ENCODE results near the gene CFAP157.
"Not testable (repeated sequence)": the region's sequence is repeated elsewhere in the genome, so short reads cannot be mapped to it uniquely, and the experiment has no call there.

CFAP157 gene

DNA sequence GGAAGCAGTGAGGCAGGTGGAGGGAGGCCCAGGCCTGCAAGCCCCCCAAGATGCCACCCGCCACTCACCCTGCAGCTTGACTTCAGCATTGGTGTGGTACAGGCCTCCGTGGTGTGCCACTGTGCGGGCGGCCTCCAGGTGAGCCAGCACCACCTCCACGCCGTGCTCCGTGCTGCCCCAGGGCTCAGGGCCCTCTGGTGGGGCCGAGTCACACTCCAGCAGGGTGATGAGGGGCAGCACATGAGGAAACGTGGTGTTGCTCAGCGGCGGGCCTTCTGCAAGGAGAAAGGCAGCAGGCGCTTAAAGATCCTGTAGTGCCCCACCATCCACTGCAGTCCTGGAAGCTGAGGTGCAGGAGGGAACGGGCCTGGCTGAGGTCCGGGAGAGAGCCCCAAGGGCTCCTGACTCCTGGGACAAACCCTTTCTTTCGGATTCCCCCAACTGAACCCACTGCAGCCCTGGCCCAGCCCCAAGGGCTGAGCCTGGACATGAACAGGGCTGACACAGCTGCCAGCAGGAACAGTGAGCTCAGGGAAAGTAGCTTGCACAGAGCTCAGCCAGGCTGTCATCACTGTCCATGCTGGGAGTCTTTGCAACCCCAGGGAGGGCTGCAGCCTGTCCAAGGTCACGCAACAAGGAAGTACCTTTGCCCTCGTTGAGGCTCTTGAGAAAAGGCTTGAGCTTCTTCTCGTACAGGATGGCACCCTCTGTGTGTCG is 33.0 kb downstream of the CFAP157 start:
- FAIRE-seq = no peak

- FAIRE-seq = no peak
Measured at GRCh38 chr9:127741831-127742434, 35.1 kb downstream of the CFAP157 start.

DNA sequence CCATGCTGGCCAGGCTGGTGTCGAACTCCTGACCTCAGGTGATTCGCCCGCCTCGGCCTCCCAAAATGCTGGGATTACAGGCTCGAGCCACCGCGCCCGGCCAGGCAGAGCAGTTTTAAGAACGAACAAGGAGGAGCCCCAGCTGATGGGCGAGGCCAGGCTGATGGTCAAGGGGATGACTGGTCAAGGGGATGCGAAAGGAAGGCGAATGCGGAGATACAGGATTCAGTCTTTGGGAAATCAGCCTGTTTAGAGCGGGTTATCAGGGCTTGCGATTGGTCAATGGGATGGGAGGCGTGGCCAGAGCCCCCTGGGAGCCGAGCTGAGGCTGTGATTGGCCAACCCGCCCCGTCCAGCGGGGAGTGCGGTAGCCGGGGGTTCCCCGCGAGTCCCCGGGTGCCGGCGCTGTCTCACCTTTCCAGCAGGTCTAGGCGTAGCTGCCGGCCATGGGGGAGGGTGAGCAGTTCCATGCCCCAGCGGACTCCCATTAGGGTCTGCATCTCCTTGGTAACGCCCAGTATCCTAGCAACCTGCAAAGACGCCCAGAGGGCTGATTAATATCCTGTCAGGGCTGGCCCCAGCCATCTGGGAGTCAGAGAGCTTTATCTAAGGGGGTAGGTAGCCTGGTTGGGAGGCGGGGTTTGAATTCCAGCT is 35.8 kb downstream of the CFAP157 start:
- no peak for FAIRE-seq

DNA sequence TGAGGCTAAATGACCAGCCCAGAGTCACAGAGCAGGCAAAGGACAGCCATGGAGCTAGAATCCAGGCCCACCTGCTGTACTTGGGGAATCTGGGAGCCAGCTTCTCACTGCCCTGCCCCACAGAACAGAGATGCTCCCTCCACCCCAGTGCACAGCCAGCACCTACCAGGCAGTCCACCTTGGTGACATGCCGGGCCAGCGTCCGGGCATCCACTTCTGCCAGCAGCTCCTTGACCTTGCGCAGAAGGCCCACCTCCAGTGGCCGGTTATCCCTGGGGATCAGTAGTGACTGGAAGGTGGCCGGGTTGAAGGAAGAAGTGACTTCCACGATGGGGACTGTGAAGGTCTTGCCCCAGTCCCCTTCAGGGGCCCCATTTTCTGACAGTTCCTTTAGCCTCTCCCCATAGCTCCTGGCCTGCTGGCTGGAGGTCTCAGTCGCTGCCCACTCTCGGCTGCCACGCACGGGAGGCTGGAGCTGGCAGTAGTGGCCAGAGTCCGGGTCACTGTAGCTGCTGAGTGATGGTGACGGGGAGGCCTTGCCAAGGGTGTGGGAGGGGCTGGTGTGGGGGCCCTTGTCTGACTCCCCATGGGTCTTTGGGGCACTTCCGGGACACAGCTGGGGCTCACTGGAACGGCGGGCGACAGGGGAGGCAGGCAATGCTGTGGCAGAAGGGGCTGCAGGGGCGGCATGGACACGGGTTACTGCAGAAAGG is 37.8 kb downstream of the CFAP157 start:
- no peak for FAIRE-seq

DNA sequence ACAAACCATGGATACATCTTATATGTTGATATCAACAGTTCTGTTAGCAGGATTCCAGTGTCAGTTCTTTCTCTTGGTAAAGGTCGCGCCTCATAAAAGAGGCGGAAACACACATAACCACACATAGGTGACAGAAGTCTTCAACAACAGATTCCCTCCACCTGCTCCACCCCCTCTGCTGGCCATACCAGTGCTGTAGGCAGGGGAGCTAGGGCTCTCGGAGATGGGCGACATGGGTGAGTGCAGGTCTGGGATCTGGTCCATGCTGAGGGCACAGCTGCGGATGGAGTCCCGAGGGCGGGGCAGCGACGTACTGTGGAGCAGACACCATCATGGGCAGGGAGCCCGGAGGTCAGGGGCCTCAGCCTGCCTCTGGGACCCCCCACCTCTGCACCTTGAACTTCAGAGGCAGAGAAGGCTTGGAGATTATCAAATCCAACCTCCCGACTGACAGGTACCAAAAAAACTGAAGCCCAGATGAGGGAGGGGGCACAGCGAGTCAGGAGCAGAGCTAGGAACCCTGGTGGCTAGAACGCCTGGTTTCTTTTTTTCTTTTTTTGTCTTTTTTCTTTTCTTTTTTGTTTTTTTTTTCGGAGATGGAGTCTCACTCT is 40.3 kb downstream of the CFAP157 start:
- no peak for FAIRE-seq

DNA sequence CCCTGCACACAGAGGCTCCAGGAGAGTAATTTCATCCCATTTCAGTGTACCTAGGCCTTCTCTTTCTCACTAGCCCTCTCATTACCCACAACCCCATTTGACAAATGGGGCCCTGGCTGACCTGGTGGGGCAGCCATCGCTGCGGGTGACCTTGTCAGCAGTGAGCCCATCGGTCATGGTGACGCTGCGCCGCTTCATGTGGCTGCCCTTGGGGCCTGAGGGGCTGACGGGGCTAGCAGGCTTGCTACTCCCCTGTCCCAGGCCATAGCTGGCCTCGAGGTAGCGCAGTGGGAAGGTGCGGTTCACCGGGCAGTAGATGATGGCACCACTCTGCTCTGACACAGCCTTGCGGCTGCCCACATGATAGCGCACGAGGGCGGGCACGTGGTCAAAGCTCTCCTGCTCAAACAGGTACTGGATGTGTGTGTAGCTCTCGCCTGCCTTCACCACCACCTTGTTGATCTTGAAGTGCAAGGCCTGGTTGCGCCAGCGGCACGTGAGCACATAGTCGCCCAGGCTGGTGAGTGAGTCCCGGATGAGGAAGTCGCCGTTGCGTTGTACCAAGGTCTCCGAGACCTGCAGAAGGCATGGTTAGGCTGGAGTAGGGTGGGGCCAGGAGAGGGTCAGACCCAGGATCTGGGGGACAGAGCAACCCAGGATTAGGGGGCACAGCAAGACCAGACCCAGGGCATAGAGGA is 42.5 kb downstream of the CFAP157 start:
- no peak for FAIRE-seq

- FAIRE-seq = no peak
Measured at GRCh38 chr9:127751269-127752054, 44.7 kb downstream of the CFAP157 start.

DNA sequence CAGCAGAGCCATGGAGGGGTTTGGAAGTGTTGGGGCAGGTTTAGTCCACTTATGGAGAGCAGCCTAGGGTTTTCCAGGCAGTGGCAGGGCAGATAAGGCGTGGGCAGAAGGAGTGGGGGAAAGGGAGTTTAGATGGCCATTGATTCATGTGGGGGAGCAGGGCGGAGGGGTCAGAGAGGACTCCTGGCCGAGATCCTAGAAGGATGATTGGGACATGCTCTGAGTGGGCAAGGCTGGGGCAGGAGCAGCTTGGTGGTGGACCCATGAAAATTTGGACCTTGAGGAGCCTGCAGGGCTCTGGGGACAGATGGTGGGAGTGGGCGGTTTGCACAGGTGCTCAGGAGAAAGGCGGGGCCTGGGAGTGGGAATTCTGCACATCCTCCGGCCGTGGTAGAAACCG is 46.4 kb downstream of the CFAP157 start:
- no peak for FAIRE-seq

DNA sequence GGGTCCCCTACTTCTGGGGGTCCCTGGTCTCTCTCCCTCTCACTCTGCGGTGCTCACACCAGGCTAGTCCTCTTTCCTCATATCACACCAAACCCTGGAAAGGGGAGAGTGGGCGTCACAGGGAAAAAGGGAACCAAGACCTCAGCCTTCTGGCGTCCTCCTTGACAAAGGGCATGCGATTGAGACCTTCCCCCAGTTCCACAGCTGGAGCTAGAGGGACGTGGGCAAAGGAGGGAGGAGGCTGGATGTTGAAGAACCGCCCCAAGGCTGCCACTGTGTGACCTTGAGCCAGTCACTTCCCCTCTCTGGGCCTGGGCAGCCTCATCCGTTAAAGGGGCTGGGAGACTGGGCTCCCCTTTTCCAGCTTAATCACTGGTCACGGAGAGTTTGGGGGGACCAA is 46.8 kb downstream of the CFAP157 start:
- FAIRE-seq = no peak

- FAIRE-seq = no peak
Measured at GRCh38 chr9:127754099-127755060, 47.6 kb downstream of the CFAP157 start.

- FAIRE-seq = no peak
Measured at GRCh38 chr9:127755061-127756060, 48.6 kb downstream of the CFAP157 start.

- FAIRE-seq = no peak
Measured at GRCh38 chr9:127756233-127756632, 49.4 kb downstream of the CFAP157 start.

DNA sequence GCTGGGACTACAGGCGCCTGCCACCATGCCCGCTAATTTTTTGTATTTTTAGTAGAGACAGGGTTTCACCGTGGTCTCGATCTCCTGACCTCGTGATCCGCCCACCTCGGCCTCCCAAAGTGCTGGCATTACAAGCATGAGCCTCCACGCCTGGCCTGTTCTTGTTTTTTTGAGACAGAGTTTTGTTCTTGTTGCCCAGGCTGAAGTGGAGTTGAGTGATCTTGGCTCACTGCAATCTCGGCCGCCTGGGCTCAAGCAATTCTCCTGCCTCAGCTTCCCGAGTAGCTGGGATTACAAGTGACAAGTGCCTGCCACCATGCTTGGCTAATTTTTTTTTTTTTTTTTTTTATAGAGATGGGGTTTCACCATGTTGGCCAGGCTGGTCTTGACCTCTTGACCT is 50.0 kb downstream of the CFAP157 start:
- not testable (repeated sequence) for FAIRE-seq

DNA sequence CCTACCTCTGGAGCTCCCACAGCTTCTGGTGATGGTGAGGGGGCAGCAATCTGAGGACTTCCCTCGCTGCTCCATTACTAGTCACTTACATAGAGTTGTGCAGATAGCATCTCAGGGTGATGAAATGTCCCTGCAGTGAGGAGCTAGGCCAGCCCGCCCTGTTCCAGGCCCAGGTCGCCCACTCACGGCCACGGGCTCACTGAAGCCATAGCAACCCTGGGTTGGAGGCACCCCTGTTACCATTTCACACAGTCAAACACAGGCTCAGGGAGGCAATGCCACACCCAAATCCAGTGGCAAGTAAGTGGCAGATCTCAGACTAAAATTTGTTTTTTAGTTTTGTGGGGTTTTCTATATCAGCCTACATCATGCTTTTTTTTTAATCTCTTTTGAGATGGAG is 52.1 kb downstream of the CFAP157 start:
- FAIRE-seq = no peak

DNA sequence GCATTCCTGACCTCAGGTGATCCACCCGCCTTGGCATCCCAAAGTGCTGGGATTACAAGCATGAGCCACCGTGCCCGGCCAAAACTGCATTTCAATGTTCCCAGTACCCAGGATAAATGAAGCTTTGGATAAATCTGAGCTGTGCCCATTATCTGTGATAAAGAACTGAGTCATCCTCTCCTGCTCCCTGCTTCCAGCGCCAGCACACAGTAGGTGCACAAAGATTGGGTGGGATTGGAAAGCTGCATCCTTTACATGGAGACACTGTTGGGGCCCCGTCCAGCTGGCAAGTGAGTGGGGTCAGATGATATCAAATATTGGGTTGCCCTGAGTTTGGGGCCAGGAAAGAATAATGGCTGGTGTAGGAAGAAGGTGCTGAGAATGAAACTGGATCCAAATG is 54.3 kb downstream of the CFAP157 start:
- FAIRE-seq = no peak

GRCh38 chr9:127761491-127761956 is 54.7 kb downstream of the CFAP157 start:
- no peak for FAIRE-seq

GRCh38 chr9:127762111-127762676 is 55.4 kb downstream of the CFAP157 start:
- FAIRE-seq = no peak

DNA sequence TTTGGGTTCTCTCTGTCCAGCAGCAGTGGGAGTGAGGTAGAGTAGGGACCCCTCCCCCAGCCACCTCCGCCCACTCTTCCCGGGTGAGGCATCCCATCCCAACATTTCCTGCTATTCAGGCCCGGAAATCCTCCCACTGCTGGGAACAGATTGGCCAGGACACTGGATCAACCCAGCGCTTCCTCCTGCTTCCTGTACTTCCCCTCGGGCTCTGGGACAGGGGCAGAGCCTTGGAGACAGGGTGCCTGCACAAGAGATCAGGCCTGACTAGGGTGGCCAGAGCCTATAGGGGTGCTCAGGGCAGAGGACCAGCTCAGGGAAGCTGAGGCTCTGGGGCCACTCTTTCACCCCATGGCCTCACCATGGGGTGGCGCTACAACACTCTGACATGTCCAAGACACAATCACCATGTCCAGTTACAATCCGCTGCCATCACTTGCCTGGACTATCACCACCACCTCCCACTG is 57.2 kb downstream of the CFAP157 start:
- FAIRE-seq = no peak

Measured in colon (tissue), 2 donors.